ENCODE results near the gene GRM7.

Gene GRM7

DNA sequence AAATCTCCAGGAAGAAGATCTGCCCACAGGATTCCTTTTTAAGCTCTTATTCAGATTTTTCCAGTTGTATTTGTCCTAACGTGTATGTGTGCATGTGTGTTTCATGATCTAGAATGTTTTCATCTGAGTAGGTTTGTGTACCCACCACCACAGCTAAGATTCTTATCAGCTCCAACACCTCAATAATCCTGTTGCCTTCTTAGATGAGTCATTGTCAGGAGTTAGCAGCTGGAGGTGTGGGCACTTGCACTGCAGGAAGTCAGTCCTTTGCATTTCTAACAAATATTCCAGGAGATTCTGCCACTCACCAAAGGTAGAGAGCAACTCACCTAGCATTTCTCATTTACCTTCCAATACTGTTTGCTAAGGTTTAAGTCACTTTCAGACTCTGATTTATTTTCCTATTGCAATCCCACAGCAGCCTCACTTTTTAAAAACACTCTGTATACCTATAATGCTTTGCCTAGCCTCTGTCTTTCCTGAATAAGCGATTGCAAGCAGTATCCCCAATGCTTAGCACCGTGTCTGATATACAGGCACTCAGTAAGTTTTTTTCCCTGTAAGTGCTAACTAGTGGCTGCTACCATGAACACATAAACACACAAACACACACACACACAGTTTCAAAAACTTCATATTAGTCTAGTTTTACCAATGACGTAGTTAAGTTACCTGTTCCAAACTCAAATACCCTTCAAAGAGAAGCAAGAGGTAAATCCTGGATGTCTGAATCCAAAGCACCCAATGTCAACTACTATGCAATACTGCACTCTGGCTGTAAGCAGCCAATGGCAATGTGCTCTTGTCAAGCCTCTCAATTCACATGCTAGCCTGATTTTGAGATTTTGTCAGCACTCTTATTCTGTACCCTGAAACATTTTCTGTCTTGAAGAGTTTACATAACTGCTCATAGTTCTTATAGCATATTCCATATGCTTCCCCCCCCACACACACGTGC, 927.2 kb downstream of the GRM7 start:
- TF ChIP-seq, protein P1, sequence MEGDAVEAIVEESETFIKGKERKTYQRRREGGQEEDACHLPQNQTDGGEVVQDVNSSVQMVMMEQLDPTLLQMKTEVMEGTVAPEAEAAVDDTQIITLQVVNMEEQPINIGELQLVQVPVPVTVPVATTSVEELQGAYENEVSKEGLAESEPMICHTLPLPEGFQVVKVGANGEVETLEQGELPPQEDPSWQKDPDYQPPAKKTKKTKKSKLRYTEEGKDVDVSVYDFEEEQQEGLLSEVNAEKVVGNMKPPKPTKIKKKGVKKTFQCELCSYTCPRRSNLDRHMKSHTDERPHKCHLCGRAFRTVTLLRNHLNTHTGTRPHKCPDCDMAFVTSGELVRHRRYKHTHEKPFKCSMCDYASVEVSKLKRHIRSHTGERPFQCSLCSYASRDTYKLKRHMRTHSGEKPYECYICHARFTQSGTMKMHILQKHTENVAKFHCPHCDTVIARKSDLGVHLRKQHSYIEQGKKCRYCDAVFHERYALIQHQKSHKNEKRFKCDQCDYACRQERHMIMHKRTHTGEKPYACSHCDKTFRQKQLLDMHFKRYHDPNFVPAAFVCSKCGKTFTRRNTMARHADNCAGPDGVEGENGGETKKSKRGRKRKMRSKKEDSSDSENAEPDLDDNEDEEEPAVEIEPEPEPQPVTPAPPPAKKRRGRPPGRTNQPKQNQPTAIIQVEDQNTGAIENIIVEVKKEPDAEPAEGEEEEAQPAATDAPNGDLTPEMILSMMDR (conservative IDR thresholded peaks at IDR 0.05; ENCODE audit: low read depth, low read length) = no peak
- DNase-seq (ENCODE audit: low read depth) = peak; percentile 7
- no peak overlapping the region for H3K4me3 ChIP-seq (ENCODE audit: low read depth, low read length)

DNA sequence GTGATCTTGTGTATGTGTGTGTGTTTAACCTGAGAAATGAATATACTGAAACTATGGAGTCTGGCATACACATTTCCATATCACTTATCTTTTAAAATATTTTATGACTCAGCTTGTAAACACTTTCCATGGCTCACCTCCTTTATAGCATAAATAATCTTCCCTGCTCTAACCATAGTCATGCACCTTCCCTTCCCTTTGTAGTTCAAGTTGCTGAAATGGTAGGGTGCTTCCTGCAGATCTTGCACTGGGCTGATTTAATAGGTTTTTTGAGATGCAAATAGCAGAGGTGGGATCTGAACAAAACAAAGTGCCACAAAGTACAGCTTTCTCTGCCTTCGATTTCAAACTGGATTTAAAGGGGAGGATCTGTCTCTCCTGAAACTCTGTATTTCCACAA, 928.0 kb downstream of the GRM7 start:
- TF ChIP-seq, protein P1 (conservative IDR thresholded peaks at IDR 0.05; ENCODE audit: low read depth, low read length) = no peak
- no peak overlapping the region for H3K4me3 ChIP-seq (ENCODE audit: low read depth, low read length)
- DNase-seq (ENCODE audit: low read depth) = no peak

DNA sequence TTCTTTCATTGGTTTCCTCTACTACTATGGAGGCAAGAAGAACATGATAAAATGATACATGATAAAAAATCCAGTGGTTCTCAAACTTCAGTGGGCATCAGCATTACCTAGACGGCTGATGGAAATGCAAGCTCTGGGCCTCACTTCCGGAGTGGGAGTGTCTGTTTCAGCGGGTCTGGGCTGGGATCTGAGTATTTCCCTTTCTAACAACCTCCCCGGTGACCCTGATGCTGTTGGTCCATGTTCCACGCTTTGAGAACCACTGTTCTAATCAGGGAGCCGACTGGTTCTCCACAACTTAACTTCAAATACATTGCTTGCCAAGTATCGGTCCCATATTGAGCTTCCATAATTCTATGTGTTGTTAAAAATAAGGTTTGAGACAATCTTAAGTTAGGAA, 928.4 kb downstream of the GRM7 start:
- TF ChIP-seq, protein P1 (conservative IDR thresholded peaks at IDR 0.05; ENCODE audit: low read depth, low read length) = no peak
- H3K4me3 ChIP-seq (ENCODE audit: low read depth, low read length) = no peak overlapping the region
- DNase-seq (ENCODE audit: low read depth) = no peak

- TF ChIP-seq, protein P1 (conservative IDR thresholded peaks at IDR 0.05; ENCODE audit: low read depth, low read length) = no peak
- no peak overlapping the region for H3K4me3 ChIP-seq (ENCODE audit: low read depth, low read length)
- no peak for DNase-seq (ENCODE audit: low read depth)
Measured at GRCh38 chr3:7790141-7790540, 929.2 kb downstream of the GRM7 start.

Data from choroid plexus epithelial cell (primary cell).